ENCODE measurements around the gene GPR132.

The GPR132 gene

DNA sequence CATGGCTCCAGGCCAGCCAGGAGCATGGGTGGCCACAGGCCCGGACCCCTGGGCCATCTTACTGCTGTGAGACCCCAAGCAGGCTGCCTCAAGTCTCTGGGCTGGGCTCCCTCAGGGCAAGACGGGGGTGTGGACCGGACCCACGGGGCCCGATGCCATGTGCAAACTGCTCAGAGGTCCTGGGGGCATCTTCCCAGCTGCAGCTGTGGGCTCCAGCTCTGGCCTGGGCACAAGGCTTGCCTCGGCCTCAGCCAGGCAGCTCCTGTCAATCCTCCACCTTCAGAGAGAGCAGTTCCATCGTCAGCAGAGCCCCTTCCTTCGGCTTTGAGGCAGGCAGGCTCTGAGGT, 12.4 kb upstream of the GPR132 start:
- no peak for DNase-seq (ENCODE audit: low read depth)
- H3K4me3 ChIP-seq (ENCODE audit: low read depth, low read length): no peak overlapping the region
- TF ChIP-seq, protein P1, sequence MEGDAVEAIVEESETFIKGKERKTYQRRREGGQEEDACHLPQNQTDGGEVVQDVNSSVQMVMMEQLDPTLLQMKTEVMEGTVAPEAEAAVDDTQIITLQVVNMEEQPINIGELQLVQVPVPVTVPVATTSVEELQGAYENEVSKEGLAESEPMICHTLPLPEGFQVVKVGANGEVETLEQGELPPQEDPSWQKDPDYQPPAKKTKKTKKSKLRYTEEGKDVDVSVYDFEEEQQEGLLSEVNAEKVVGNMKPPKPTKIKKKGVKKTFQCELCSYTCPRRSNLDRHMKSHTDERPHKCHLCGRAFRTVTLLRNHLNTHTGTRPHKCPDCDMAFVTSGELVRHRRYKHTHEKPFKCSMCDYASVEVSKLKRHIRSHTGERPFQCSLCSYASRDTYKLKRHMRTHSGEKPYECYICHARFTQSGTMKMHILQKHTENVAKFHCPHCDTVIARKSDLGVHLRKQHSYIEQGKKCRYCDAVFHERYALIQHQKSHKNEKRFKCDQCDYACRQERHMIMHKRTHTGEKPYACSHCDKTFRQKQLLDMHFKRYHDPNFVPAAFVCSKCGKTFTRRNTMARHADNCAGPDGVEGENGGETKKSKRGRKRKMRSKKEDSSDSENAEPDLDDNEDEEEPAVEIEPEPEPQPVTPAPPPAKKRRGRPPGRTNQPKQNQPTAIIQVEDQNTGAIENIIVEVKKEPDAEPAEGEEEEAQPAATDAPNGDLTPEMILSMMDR (conservative IDR thresholded peaks at IDR 0.05; ENCODE audit: low read depth, low read length): no peak

DNA sequence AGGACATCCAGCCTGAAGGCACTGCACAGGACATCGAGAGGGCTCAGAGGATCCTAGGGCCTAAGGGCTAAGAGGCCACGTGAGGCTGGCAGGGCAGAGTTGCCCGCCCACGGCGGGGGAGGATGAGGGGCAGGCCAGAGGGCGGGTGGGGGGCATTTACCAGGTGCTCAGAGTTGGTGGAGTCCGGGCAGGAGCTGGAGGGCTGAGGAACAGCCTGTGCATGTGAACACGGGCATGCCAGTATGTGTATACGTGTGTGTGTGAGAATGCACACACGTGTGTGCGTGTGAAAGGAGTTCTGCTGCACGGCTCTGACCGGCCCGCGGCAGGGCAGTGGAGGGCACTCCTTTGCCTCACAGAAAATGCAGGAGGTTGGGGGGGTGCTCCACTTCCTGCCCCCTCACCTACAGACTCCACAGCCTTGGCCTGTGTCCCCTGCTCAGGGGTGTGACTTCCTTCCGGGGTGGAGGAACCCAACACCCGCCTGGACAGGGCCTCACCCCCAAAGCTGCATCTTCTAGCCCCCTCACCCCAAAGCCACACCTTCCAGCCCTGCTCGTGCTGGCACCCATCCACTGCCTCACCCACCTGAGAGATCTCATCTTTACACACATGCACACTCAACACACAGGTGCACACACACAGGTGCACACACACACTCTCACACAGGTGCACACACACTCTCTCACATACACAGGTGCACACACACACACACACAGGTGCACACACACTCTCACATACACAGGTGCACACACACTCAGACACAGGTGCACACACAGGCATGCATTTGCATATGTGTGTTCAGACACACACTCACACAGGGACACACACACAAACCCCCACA, 11.8 kb upstream of the GPR132 start:
- TF ChIP-seq, protein P1 (conservative IDR thresholded peaks at IDR 0.05; ENCODE audit: low read depth, low read length): no peak
- no peak overlapping the region for H3K4me3 ChIP-seq (ENCODE audit: low read depth, low read length)
- no peak for DNase-seq (ENCODE audit: low read depth)

DNA sequence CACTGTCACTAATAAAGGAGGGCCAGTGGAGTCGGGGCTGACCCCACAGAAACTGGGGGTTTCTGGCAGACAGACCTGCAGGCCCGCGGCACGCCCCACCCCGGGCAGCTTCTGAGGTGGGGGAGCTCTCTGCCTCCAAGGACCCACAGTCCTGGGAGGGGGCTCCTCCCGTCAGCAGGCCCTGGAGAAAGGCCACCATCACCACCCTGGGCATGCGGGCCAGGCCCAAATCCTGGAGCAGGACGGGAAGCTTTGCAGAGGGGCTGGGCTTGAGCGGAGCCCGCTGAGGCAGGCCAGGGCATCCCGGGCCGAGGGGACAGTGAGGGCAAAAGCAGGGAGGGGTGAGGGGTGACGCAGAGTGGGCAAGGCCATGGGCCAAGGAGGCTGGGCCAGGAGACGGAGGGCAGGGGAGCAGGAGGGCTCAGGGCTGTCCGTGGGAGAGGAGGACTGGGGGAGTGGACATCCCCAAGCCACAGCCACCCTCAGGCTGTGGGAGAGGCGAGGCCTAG, 11.1 kb upstream of the GPR132 start:
- H3K4me3 ChIP-seq (ENCODE audit: low read depth, low read length): no peak overlapping the region
- TF ChIP-seq, protein P1 (conservative IDR thresholded peaks at IDR 0.05; ENCODE audit: low read depth, low read length): no peak
- no peak for DNase-seq (ENCODE audit: low read depth)

DNA sequence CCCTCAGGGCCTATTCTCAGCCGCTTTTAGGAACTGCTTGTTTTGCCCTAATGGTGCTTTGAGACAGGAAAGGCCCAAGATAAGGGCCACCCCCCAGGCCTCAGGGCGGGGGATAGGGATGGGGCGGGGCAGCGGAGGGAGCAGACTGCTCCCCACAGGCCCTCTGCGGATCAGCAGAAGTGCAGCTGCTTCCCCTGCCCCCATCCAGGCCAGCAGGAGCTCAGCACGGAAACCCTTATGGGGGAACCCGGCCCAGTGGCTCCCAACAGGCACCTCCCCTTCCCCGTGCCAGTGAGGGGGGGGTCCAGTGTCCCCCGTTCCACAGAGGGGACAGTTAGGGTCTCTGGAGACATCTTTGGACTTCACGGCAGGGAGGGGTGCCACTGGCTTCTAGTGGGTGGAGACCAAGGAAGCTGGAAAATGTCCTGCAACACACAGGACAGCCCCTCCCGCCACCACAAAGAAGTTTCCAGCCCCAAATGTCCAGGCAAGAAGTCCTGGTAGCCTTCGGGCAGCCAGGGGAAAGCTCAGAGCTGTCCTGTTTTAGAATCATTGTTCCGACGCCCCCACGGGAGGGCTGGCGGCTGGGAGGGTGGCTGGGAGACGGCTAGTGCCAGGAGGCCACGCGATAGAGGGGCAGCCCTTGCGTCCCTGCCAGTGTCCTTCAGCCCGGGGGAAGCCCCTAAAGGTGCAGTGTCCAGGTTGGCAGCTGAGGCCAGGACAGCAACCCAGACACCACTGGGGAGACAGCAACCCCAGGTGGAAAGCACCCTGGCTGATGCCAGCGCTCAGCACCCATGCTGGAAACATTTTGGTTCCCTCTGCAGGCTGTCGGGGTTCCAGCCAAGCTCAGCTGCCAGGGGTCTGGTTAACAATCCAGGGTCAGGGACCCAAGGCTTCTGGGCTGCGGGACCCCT, 10.4 kb upstream of the GPR132 start:
- peak; percentile 32 for DNase-seq (ENCODE audit: low read depth)
- TF ChIP-seq, protein P1 (conservative IDR thresholded peaks at IDR 0.05; ENCODE audit: low read depth, low read length): no peak
- no peak overlapping the region for H3K4me3 ChIP-seq (ENCODE audit: low read depth, low read length)

DNA sequence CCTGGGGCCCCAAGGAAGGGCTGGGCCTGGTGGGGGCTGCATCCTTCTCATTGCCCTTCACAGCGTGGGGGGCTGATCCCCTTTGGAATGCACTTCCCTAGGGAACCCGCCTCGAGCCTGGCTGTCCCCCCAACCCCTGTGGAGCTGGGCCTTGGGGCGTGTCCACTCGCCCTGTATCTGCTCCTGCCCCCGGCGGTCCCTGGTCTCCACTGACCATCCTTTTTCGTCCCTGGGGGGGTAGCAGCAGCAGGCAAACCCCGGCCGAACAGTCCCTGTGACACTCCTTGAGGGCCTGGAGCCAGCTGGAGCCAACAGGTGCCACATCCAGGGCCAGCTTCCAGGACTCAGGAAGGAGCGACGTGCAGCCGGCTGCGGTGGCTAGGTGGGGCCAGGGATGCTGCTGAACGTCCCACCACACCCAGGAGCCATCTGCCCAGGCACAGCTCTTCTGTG, 9.4 kb upstream of the GPR132 start:
- no peak for DNase-seq (ENCODE audit: low read depth)
- H3K4me3 ChIP-seq (ENCODE audit: low read depth, low read length): no peak overlapping the region
- TF ChIP-seq, protein P1 (conservative IDR thresholded peaks at IDR 0.05; ENCODE audit: low read depth, low read length): no peak

DNA sequence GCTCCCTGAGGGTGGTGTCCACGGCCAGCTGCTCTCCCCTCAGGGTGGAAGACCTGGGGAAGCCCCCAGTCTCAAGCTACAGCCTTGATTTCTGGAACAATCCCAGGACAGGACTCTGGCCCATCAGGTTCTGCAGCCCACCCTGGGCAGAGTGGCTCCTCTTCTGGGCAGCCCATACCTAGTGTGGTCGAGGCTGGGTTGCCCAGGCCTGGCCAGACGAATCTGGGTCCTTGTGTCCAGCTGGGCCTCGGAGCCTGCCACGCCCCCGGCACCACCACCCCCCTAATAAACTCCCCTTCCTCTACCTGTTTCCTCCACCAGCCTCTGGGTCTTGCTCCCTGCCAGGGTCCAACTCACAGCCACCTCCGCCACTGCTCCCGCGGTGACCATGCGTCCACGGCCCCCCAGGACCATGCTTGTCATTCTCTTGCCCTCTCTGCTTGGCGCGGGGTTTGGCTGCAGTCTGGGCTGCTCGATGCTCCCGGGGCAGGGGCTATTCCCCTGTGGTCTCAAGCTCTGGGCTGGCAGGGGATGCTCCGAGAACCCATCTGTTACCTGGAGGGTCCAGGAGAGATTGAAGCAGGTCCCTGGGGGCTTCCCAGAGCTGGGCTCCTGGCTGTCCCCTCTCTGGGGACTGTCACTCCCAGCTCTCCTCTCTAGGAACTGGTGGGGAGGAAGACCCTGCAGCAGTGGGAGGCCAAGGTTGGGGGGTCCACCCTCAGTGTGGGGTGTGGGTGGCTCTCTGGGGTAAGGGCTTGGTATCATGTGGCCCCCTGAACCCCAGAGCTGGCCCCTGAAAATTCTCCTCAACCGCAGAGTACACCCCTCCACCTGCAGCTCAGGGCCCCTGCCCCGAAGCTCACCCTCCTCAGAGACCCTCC, 8.7 kb upstream of the GPR132 start:
- H3K4me3 ChIP-seq (ENCODE audit: low read depth, low read length): no peak overlapping the region
- DNase-seq (ENCODE audit: low read depth): no peak
- TF ChIP-seq, protein P1 (conservative IDR thresholded peaks at IDR 0.05; ENCODE audit: low read depth, low read length): no peak
